Embryonic facial prominence (tissue), 1 donor: ENCODE measurements around the gene SFPQ.
"Not testable (repeated sequence)": the region's sequence is repeated elsewhere in the genome, so short reads cannot be mapped to it uniquely, and the experiment has no call there.

Source experiments
- DNase-seq: peaks from one replicate; pipeline ENCODE4 v3.0.0-alpha.2; 2016; ENCODE audit errors: extremely low spot score

SFPQ gene

DNA sequence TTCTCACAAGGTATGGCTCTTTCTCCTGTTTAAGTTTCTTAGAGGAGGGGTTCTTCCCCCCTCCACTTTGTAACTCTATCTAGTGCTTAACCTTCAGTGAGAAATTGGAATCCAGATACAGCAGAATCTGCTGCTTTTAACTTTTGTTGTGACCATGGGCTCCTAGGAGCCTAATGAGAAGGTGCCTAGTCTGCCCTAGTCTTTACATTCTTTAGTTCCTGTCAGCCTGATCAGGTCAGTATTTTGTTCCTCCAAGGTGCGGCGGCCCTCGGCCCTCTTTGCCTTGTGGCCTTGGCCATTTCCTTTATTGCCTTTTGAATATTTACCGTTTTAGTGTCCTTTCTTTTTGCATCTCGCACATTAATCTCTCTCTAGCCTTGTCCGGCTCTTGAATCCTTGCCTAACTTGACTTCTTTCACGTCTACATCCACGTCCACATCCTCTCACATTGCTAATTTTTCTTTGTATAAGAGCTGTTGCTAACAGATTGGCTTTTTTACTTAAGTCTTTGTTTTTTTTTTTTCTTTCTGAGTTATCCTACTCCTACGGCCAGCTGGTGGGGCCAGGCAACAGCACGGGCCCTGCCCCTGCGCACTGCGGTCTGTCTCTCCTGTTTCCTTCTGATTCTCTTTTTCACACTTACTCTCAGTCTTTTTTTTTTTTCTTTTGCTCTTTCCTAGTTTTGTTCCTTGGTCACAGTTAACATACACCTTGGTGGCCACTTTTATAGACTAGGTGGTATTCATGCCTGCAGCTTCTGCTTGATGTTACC, 49.0 kb downstream of the SFPQ start:
- DNase-seq = no peak

DNA sequence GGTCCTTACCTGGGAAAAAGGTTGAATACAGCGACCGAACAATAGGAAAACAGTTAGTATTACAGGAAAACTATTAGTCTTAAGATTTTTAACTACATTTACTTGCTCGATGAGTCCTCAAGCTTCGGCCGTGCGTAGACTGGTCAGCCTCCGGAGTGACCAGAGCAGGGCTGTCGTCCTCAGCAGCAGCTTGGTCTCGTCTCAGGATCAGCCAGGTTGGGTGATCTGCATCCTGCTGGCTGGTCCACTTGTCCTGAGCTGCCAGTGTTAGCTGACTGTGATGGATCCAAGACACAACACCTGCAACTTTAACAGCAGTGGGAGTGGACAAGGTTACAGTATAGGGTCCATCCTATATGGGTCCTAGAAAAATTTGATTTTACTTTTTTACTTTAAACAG, 50.2 kb downstream of the SFPQ start:
- not testable (repeated sequence) for DNase-seq

DNA sequence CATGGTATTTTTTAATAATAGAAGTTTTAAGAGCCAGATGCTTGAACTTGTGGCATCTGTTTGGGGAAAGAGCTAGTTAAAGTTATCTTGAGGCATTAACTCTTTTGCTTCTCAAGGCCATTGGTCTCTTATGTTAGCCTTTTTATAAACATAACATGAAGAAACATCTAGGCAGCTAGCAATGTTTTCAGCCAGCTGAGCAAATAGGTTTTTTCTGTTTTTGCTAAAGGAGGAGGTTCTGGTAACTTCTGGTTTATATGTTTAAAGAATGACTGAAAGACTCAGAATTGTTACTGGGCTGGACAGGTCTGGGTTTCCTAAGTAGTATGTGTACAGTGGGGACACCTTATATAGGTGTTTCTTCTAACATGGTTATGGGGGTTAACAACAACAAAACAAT, 50.7 kb downstream of the SFPQ start:
- DNase-seq = not testable (repeated sequence)

DNA sequence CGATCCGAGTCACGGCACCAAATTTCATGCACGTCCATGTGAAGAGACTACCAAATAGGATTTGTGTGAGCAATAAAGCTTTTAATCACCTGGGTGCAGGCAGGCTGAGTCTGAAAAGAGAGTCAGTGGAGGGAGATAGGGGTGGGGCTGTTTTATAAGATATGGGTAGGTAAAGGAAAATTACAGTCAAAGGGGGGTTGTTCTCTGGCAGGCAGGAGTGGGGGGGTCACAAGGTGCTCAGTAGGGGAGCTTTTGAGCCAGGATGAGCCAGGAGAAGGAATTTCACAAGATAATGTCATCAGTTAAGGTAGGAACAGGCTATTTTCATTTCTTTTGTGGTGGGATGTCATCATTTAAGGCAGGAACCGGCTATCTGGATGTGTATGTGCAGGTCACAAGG, 55.4 kb downstream of the SFPQ start:
- not testable (repeated sequence) for DNase-seq

DNA sequence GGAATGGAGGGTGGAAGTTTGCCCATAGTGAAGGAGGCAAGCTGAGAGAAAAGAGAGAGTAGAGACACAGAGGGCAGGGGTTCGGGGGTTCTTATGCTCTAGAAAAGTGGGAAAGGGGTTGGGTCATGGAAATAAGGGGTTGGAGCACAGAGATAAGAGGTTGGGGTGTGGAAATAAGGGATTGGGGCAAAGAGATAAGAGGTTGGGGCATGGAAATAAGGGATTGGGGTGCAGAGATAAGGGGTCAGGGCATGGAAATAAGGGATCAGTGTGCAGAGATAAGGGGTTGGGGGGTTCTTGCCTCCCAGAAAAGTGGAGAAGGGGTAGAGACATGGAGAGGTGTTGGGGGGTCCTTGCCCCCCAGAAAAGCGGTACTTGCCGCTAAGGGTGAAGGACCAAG, 56.2 kb downstream of the SFPQ start:
- DNase-seq = no peak
